ENCODE results near the gene HOXD12. TPM values are rescaled to one million over a fixed set of nuclear protein-coding genes. Genes with fewer than 3 reads are reported as not detected.

HOXD12 gene
- polyA plus RNA-seq, 3 donors, result not detected

GRCh38 chr2:176124947-176125771 is 25.6 kb downstream of the HOXD12 start:
- H3K27ac ChIP-seq (ENCODE audit: low read depth, low read length), result no peak overlapping the region
- WGBS, 3 donors, result 19 to 62% (median 46%) methylated on average over 9 of the region's 9 CpGs

- WGBS, 3 donors, result 10 to 52% (median 37%) methylated on average over 6 of the region's 6 CpGs
- H3K27ac ChIP-seq (ENCODE audit: low read depth, low read length), result no peak overlapping the region
These were observed 26.1 kb downstream of the HOXD12 start for GRCh38 chr2:176125772-176126054.

DNA sequence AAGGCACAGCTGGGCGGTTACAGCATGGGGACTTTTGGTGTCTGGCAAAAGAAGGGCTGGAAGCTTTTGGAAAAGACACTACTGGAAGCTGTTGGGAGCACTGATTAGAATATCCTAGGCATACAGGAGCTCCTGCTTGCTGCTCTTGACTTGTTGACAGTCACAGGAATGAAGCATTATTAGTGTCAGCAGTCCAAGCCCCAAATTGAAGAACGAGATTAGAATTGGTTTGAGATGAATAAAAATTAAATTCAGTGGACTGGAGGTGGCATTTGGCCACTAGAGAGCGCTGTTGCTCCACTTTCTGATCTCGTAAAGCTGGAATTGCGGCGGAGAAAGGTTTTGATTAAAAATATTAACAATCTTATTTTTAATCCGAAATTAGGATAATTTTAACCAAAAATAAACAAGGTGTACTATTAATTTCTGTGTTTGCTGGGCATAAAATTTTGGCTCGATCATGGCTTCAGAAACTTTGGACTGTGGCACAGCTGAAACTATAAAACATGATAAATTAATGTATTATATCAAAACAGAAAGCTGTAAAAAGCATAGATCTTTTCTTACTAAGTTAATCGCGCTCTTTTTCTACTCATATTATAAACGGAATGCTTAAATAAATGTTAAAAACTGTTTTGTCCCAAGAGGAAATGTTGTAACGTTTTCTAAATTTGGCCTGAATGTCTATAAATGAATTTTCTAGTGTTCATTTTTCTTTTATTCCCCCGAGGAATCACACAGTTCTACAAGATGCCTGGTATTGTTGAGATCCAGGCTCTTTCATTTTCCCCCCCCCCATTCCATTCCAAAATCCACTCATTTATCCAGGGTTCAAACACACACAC is 27.6 kb downstream of the HOXD12 start:
- no peak overlapping the region for H3K27ac ChIP-seq (ENCODE audit: low read depth, low read length)
- 3 to 7% (median 4%) methylated on average over 13 of the region's 13 CpGs for WGBS, 3 donors

DNA sequence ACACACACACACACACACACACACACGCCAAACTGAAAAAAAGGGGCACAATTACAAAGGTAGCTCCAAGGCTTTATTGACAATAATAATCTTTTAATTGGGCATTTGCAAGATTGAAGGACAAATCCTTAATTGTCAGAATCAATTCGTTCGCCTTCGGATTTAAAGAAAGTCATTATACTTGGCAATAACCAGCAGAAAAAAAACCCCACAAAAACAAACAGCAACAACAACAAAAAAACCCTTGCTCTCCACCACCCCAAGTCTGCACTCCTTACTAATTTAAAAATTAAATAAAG is 28.1 kb downstream of the HOXD12 start:
- H3K27ac ChIP-seq (ENCODE audit: low read depth, low read length), result no peak overlapping the region
- 17 to 41% (median 29%) methylated on average over 4 of the region's 4 CpGs for WGBS, 3 donors

- H3K27ac ChIP-seq (ENCODE audit: low read depth, low read length), result no peak overlapping the region
- WGBS, 3 donors, result 10 to 17% (median 12%) methylated on average over 40 to 49 of the region's 49 CpGs
These were observed 28.8 kb downstream of the HOXD12 start for GRCh38 chr2:176128172-176128981.

- no peak within 1 kb of the TSS for H3K27ac ChIP-seq (ENCODE audit: low read depth, low read length)
These were observed 29.6 kb downstream of the HOXD12 start, which contains the start of gene HOXD8 for GRCh38 chr2:176128982-176129796. Gene HOXD8 (plus strand): TSS chr2:176129705. CDS start chr2:176130367, 662 bp downstream.

DNA sequence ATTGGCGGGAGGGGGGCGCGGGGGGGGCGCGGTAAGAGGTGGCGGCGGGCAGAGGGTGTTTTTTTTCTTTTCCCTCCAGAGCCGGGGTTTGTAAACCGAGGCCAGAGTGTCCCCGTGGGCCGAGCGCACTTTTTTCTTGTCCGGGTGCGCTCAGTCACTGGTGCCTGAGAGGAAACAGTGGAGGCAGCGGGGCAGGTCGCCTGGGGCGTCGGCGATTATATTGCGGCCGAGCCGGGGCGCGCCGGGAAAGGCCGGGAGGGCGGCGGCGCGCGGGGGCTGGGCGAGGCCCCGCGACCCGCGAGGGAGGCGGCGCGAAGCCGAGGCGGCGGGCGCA is 30.2 kb downstream of the HOXD12 start:
- no peak overlapping the region for H3K27ac ChIP-seq (ENCODE audit: low read depth, low read length)

More at GRCh38 chr2:176128982-176129796, 29.6 kb downstream of the HOXD12 start, which contains the start of gene HOXD8:
- WGBS, 3 donors, result 3 to 4% (median 4%) methylated on average over 64 of the region's 64 CpGs

DNA sequence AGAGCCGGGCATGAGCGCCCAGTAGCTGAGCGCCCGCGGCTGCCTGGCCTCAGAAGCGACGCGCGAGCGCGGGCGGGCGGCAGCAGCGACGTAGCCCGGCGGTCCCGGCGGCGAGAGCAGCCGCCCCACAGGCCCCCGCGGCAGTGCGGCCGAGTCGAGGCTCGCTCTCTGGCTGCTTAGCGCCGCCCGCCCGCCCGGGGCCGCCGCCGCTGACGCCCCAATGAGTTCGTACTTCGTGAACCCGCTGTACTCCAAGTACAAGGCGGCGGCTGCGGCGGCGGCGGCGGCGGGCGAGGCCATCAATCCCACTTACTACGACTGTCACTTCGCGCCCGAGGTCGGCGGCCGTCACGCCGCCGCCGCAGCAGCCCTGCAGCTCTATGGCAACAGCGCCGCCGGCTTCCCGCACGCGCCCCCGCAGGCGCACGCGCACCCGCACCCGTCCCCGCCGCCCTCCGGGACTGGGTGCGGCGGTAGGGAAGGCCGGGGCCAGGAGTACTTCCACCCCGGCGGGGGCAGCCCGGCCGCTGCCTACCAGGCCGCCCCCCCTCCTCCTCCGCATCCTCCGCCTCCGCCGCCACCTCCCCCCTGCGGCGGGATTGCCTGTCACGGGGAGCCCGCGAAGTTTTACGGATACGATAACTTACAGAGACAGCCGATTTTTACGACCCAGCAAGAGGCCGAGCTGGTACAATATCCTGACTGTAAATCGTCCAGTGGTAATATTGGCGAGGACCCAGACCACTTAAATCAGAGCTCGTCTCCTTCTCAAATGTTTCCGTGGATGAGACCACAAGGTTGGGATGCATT is 30.8 kb downstream of the HOXD12 start:
- no peak overlapping the region for H3K27ac ChIP-seq (ENCODE audit: low read depth, low read length)

More for the DNA sequence above, 30.2 kb downstream of the HOXD12 start:
- 1 to 3% (median 2%) methylated on average over 22 to 43 of the region's 43 CpGs for WGBS, 3 donors

DNA sequence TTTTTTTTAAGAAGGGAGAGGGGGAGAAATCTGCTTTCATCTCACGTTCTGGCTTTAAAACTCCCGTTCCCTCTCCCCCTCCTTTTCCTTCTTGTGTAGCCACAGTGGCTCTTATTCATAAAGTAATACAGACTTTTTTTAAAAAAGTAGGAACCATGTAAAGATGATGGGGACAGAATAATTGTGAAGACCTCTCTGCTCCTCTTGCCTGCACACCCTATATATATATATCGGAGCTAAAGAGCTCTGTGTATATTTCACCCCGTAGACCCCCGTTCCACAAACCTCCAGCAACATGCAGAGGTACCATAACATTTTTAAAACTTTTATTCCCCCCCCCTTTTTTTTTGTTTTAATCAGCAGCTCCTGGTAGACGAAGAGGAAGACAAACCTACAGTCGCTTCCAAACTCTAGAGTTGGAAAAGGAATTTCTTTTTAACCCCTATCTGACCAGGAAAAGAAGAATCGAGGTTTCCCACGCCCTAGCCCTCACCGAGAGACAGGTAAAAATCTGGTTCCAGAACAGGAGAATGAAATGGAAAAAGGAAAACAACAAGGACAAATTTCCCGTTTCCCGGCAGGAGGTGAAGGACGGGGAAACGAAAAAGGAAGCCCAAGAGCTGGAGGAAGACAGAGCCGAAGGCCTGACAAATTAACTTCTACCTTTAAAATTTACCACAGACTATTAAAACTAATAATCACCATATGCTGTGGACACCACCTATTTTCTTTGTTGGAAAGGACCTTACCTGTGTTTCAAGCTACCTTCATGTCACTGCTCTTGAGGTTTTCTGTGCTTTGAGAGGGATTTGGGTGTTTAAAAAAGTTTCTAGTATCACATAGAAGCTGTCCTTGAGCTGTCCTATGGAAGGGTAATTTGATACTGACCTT is 31.6 kb downstream of the HOXD12 start:
- 13 to 17% (median 14%) methylated on average over 15 of the region's 15 CpGs for WGBS, 3 donors

More for the DNA sequence above, 30.8 kb downstream of the HOXD12 start:
- WGBS, 3 donors, result 1 to 3% (median 2%) methylated on average over 86 to 100 of the region's 100 CpGs

DNA sequence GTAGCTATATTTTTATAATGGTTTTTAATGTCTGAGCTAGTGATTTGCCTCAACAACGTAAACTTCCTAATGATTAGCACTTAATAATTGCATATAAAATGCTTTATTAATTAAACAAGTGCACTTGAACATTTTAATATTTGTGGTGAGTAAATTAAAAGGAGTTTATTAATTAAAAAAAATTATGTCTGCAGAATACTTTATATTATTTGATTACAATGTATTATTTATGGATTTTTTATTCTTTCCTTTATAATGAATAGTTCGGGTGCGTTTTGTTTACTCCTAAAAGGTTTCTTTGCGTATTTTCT is 32.2 kb downstream of the HOXD12 start:
- WGBS, 3 donors, result 21 to 30% (median 24%) methylated on average over 4 of the region's 4 CpGs
- no peak overlapping the region for H3K27ac ChIP-seq (ENCODE audit: low read depth, low read length)

More for the DNA sequence above, 31.6 kb downstream of the HOXD12 start:
- H3K27ac ChIP-seq (ENCODE audit: low read depth, low read length), result no peak overlapping the region

GRCh38 chr2:176132205-176133171 is 32.9 kb downstream of the HOXD12 start:
- H3K27ac ChIP-seq (ENCODE audit: low read depth, low read length), result no peak overlapping the region
- WGBS, 3 donors, result 11 to 29% (median 13%) methylated on average over 33 of the region's 33 CpGs

DNA sequence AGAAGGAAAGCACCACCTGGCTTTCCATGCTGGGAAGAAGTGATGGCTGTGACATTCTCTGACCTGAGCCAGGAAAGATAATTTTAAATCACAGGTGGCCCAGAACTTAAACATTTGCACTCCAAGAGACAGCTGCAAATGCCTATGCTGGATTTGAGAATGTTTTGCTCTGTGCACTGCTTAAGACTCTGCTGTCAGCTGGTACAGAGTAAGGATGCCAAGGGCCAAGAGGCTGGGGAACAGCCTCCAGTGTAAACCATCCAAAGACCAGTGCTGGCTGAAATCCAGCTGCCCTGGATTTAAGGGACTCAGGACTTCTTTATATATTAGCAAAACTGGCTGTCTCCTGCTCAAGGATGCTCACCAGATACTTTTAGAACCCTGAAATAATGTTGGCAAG is 33.8 kb downstream of the HOXD12 start:
- no peak overlapping the region for H3K27ac ChIP-seq (ENCODE audit: low read depth, low read length)

GRCh38 chr2:176134035-176134434 is 34.4 kb downstream of the HOXD12 start:
- WGBS, 3 donors, result 22 to 56% (median 53%) methylated on average over 4 of the region's 4 CpGs

GRCh38 chr2:176135035-176135440 is 35.4 kb downstream of the HOXD12 start:
- H3K27ac ChIP-seq (ENCODE audit: low read depth, low read length), result no peak overlapping the region

More at GRCh38 chr2:176134035-176134434, 34.4 kb downstream of the HOXD12 start:
- H3K27ac ChIP-seq (ENCODE audit: low read depth, low read length), result no peak overlapping the region

- 3% methylated on average over 53 to 71 of the region's 71 CpGs for WGBS, 3 donors
These were observed 37.0 kb downstream of the HOXD12 start for GRCh38 chr2:176136374-176137251.

More at GRCh38 chr2:176136374-176137251, 37.0 kb downstream of the HOXD12 start:
- H3K27ac ChIP-seq (ENCODE audit: low read depth, low read length), result no peak overlapping the region
